Astrocyte (in vitro differentiated cells and primary cell): ENCODE results near the gene CABLES2. TPM values are rescaled to one million over a fixed set of nuclear protein-coding genes. Genes with fewer than 3 reads are reported as not detected.

Experiments used
- DNase-seq: peaks from one replicate; pipeline ENCODE4 v3.0.0-alpha.2; 2010; ENCODE audit warnings: low read depth
- FAIRE-seq: peaks from 2 replicates; lab custom pipeline; 2011; peaks lifted over from hg19 to GRCh38; lab: Jason Lieb, UNC
- H2AFZ ChIP-seq: 2 replicates; pipeline ENCODE4 v1.6.0; 2012; ENCODE audit warnings: low read depth, low read length, inconsistent platforms
- H3K27ac ChIP-seq: 2 replicates; pipeline ENCODE4 v1.5.1; 2011; ENCODE audit warnings: low read depth, low read length, inconsistent platforms
- H3K27me3 ChIP-seq: 2 replicates; pipeline ENCODE4 v1.6.0; 2011; ENCODE audit warnings: low read length, inconsistent platforms; ENCODE audit not compliant: insufficient read depth
- H3K36me3 ChIP-seq: 2 replicates; pipeline ENCODE4 v1.5.1; 2011; ENCODE audit warnings: low read length, inconsistent platforms; ENCODE audit not compliant: insufficient read depth
- H3K4me1 ChIP-seq: 2 replicates; pipeline ENCODE4 v1.5.1; 2011; ENCODE audit warnings: low read length, inconsistent platforms; ENCODE audit not compliant: insufficient read depth
- H3K4me2 ChIP-seq: 2 replicates; pipeline ENCODE4 v1.6.0; 2012; ENCODE audit warnings: low read length, inconsistent platforms
- H3K4me3 ChIP-seq: 2 replicates; pipeline ENCODE4 v1.5.1; 2011; ENCODE audit warnings: low read depth, mild to moderate bottlenecking, low read length, inconsistent platforms; ENCODE audit not compliant: insufficient read depth
- H3K79me2 ChIP-seq: 2 replicates; pipeline ENCODE4 v1.6.0; 2012; ENCODE audit warnings: mild to moderate bottlenecking, low read length, inconsistent platforms; ENCODE audit not compliant: insufficient read depth
- H3K9ac ChIP-seq: 2 replicates; pipeline ENCODE4 v1.6.0; 2012; ENCODE audit warnings: mild to moderate bottlenecking, low read length, inconsistent platforms
- H3K9me3 ChIP-seq: 2 replicates; pipeline ENCODE4 v1.5.1; 2012; ENCODE audit warnings: low read depth, mild to moderate bottlenecking, low read length, inconsistent platforms; ENCODE audit not compliant: insufficient read depth
- H4K20me1 ChIP-seq: 2 replicates; pipeline ENCODE4 v1.6.0; 2012; ENCODE audit warnings: low read length, inconsistent platforms; ENCODE audit not compliant: insufficient read depth
- H3K27ac Mint-ChIP-seq: one replicate; pipeline ENCODE4 v1.8.0; 2021; ENCODE audit warnings: mild to moderate bottlenecking, mixed read lengths; ENCODE audit not compliant: unreplicated experiment
- H3K27me3 Mint-ChIP-seq: one replicate; pipeline ENCODE4 v1.8.0; 2021; ENCODE audit warnings: low read depth, mixed read lengths; ENCODE audit not compliant: unreplicated experiment
- H3K36me3 Mint-ChIP-seq: one replicate; pipeline ENCODE4 v1.8.0; 2021; ENCODE audit warnings: low read depth, mixed read lengths; ENCODE audit not compliant: unreplicated experiment
- H3K4me1 Mint-ChIP-seq: one replicate; pipeline ENCODE4 v1.8.0; 2021; ENCODE audit warnings: low read depth, mixed read lengths; ENCODE audit not compliant: unreplicated experiment
- H3K4me3 Mint-ChIP-seq: one replicate; pipeline ENCODE4 v1.8.0; 2021; ENCODE audit warnings: mild to moderate bottlenecking, moderate library complexity, mixed read lengths; ENCODE audit not compliant: unreplicated experiment
- H3K9me3 Mint-ChIP-seq: one replicate; pipeline ENCODE4 v1.8.0; 2021; ENCODE audit warnings: mild to moderate bottlenecking, mixed read lengths; ENCODE audit not compliant: unreplicated experiment
- CTCF ChIP-seq: IDR thresholded peaks from 2 replicates; pipeline ENCODE4 v1.5.1; 2011; ENCODE audit warnings: low read depth, mild to moderate bottlenecking, inconsistent platforms, low read length, moderate library complexity; ENCODE audit not compliant: insufficient read depth
- EZH2 ChIP-seq: IDR thresholded peaks from 2 replicates; pipeline ENCODE4 v1.6.1; 2012; ENCODE audit warnings: mild to moderate bottlenecking, low read length, inconsistent platforms; ENCODE audit not compliant: insufficient read depth
- total RNA-seq: library from RNA; stranded (reverse); gene quantifications from 2 replicates; pipeline ENCODE4 v1.2.1, GENCODE V29; 2021

The CABLES2 gene
- total RNA-seq, 1 donor from 2014 or later = 4.4 TPM

GRCh38 chr20:62430866-62431447, 23.9 kb upstream of the CABLES2 start:
- Histone ChIP-seq H3K4me1 (no peaks in the 10 kb centered on the region), H3K9me3 (no peaks in the 10 kb centered on the region), H3K36me3 (no peaks in the 10 kb centered on the region), H3K4me3 (no peak overlapping the region), H3K27me3 (peaks cover 12% of the 10 kb centered on the region), H3K27ac (no peak overlapping the region), H3K4me2 (no peak overlapping the region), H3K9ac (no peak overlapping the region), H3K79me2 (no peaks in the 10 kb centered on the region), H2AFZ (no peak overlapping the region), H4K20me1 (no peaks in the 10 kb centered on the region)
- FAIRE-seq (no peak), DNase-seq (no peak)
- TF ChIP-seq CTCF = no peak
- TF ChIP-seq EZH2 = no peak
- Mint-ChIP-seq H3K4me1 (peaks cover 2% of the 10 kb centered on the region), H3K9me3 (peaks cover 6% of the 10 kb centered on the region), H3K27me3 (peaks cover 57% of the 10 kb centered on the region), H3K4me3 (no peak overlapping the region), H3K36me3 (no peaks in the 10 kb centered on the region), H3K27ac (no peak overlapping the region)

- H3K4me3 Mint-ChIP-seq = no peak overlapping the region
These were observed 23.3 kb upstream of the CABLES2 start for GRCh38 chr20:62430311-62430853.

More at GRCh38 chr20:62430311-62430853, 23.3 kb upstream of the CABLES2 start:
- Mint-ChIP-seq H3K9me3 (peaks cover 3% of the 10 kb centered on the region), H3K27me3 (peaks cover 52% of the 10 kb centered on the region), H3K27ac (no peak overlapping the region), H3K4me1 (peaks cover 2% of the 10 kb centered on the region), H3K36me3 (no peaks in the 10 kb centered on the region)
- Histone ChIP-seq H2AFZ (no peak overlapping the region), H3K4me2 (no peak overlapping the region), H3K4me3 (no peak overlapping the region), H3K36me3 (no peaks in the 10 kb centered on the region), H3K4me1 (no peaks in the 10 kb centered on the region), H3K27me3 (peaks cover 12% of the 10 kb centered on the region), H3K9me3 (no peaks in the 10 kb centered on the region), H3K27ac (no peak overlapping the region), H3K9ac (no peak overlapping the region), H4K20me1 (no peaks in the 10 kb centered on the region), H3K79me2 (no peaks in the 10 kb centered on the region)
- FAIRE-seq (no peak), DNase-seq (no peak)
- TF ChIP-seq CTCF (no peak), EZH2 (no peak)
